GM19468 (cell line): Measurements from ENCODE around the gene DNAAF9.

Experiments used
- ATAC-seq: cut with Tn5 transposase; IDR thresholded peaks from one replicate; pipeline ENCODE4 v1.9.1; 2021; ENCODE audit warnings: mild to moderate bottlenecking, moderate library complexity, moderate number of reproducible peaks; ENCODE audit not compliant: unreplicated experiment; ENCODE audit errors: extremely low read depth

DNAAF9 gene

DNA sequence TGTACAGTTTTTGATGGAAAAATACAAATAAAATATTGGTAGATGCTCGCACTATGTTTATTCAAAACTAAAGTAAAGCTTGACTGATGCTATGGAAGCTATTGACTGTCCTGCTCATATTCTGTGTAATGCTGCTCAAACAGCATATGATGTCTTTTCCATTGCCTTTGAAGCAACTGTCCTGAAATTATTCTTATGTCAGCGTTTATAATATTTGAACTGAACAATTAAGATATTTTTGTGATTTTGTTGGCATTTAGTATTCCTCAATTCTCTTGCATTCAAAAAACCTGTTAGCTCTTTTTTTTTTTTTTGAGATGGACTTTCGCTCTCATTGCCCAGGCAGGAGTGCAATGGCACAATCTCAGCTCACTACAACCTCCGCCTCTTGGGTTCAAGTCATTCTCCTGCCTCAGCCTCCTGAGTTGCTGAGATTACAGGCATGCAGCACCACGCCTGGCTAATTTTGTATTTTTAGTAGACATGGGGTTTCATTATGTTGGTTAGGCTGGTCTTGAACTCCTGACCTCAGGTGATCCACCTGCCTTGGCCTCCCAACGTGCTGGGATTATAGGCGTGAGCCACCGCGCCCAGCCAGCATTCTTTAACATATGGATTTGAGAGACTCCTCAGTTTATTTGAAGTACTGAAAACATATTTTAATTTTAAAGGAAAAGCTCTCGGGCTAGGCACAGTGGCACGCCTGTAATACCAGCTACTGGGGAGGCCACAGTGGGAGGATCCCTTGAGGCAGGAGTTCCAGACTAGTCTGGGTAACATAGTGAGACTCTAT lies 5.3 kb upstream of the DNAAF9 start:
- no peak for ATAC-seq

DNA sequence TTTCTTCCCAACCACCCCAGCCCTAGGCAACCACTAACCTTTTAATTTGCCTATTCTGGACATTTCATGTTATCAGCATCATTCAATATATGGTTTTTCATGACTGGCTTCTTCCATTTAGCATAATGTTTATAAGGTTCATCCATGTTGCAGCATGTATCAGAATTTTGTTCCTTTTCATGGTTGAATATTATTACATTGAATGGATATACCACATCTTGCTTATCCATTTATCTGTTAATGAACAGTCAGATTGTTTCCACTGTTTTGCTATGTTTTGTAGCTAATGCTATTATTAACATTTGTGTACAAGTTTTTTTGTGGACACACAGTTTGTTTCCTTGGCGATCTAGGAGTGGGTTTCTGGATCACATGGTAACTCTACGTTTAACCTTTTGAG lies 3.0 kb upstream of the DNAAF9 start:
- no peak for ATAC-seq

DNA sequence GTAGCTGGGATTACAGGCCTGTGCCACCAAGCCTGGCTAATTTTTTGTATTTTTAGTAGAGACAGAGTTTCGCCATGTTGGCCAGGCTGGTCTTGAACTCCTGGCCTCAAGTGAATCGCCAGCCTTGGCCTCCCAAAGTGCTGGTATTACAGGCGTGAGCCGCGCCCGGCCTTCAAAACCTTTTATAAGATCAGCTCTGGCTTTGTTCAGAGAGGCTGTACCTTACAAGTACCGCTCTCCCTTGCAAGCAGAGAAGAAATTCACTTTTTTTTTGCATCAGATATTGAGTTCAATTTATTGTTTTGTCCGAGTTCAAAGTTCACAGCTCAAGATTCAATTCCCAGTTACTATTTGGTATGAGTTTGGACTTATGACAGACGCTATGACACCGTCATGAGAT lies 1.9 kb upstream of the DNAAF9 start:
- no peak for ATAC-seq

DNA sequence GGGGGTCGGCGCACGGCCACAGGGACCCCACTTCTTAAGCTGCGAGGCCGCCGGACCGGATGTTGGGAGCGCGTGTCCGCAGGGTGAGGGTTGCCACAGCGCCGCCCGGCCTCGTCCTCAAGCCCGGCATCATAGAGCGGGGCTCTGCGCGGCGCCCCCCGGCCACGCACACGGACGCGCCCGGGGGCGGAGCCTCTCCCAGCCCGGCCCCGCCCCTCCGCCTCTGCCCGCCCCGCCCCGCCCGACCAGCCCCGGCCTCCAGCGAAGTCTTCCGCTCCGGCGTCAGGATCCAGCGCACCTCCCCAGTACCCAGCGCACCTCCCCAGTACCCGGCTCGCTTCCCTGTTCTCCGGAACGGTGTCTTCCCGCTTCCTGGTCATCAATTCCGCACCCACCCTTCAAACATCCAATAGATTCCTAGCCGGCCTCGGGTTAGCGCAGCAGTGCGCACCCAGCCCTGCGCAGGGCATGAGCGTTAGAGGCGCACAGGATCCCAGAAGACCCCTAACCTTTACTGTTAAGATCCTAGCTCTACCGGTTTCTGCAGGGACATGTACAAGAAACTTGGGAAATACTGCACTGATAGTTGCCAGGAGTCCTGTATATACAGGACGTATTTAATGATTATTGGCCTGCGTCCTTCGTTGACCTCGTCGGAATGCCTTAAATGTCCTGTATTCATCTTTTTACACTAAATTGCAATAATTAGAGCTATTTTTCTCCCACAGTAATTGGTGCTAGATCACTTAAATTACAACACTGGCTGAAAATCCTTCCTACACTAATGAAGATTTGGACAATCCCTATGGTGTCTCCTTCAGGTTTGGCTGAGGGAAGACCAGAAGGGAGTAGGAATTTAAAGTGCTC lies 535 bp upstream of the DNAAF9 start:
- no peak for ATAC-seq

DNA sequence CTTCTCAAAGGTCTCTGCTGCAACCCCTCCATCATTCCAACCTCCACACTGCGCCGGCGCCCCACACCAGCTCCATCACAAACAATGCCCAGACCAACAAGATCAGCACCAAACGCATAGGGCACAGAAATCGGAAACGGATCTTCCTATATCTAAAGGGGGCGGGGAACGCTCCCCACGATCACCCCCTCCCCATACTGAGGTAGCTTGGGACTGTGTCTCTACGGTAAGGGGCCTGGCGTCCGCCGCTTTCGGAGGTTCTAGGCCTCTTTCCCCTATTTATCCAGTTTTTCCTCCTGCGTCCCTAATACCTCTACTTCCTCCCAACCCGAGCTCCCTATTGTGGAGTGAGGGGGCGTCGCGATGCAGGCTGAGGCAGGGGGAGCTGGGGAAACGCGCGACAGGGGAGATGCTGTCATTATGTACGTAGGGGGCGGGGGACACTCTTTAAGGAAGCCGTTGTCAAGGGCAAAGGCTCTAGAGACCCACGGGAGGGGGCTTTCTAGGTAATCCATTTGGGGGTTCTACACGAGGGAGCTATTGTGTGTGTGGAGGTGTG lies 909 bp downstream of the DNAAF9 start:
- ATAC-seq = no peak

DNA sequence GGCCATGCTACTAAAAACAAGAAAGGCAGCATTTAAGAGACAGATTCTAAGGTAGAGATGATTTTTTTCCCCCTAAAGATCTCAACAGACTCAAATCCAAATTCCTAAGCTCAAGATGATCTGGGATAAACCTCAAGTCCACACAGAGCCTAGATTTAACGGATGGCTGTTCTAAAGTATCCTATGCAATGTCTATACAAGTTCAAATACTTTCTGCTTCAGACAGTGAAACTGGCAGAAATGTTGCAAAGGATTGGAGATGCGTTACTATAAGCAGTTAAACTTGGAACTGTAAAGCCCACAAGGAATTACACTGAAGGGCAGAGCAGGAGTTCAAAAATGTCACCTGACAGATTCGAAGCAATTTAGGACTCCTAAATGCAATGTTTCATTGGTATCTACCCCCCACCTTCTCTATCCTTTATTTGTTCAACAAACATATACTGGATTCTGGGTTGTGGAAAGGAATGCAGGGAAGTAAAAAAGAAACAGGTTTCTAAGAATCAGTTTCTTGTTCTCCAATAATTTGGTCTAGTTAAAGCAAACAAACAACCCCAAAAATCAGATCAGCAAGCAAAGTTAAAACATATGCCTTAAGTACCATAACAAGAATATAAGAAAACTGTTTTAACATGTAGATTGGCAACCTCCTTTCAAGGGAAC lies 1.6 kb downstream of the DNAAF9 start:
- ATAC-seq = no peak

DNA sequence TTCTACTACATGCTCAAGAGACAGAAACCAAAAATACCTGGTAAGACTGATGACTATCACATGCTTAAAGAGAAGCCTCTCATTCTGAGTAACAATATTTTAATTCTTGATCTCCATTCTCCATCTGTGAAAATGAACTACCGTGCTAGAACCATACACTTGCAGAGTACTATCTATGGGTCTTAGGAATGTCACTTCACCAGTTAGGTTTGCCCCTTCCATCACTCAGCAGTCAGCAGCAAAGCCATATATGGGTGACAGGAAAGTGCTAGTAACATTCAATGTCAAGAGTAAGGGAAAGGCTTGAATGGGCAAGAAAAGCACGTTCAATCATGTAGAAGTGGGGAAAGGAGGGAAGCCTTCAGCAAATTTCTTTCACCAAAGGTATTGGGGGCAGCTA lies 2.3 kb downstream of the DNAAF9 start:
- ATAC-seq = no peak

DNA sequence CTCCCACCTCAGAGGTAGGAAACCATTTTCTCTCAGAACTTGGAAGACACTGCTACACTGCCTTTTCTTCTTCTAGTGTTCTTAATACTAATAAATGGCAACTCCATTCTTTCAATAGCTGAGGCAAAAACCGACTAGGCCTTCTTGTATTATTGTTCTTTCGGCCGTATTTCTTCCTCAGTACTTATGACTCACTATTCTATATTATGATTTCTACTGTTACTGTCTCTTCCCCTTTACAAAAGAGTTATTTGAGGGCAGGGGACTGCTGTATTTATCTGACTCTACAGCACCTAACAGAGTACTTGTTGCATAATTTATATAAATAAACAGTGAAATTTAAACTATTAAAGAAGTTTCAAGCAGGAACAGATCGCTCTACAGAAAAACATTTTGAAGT lies 3.1 kb downstream of the DNAAF9 start:
- no peak for ATAC-seq

DNA sequence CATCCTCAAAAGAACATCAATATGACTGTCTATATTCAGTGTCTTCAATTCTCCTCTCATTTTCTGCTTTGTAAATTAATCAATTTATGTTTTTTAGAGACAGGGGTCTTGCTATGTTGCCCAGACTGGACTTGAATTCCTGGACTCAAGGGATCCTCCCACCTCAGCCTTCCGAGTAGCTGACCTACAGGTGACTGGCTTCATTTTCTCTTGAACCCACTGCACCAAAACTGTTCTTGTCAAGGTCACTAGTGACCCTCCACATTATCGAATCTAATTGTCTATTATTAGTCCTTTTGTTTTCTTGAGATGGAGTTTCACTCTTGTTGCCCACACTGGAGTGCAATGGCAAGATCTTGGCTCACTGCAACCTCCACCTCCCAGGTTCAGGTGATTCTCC lies 3.7 kb downstream of the DNAAF9 start:
- no peak for ATAC-seq

DNA sequence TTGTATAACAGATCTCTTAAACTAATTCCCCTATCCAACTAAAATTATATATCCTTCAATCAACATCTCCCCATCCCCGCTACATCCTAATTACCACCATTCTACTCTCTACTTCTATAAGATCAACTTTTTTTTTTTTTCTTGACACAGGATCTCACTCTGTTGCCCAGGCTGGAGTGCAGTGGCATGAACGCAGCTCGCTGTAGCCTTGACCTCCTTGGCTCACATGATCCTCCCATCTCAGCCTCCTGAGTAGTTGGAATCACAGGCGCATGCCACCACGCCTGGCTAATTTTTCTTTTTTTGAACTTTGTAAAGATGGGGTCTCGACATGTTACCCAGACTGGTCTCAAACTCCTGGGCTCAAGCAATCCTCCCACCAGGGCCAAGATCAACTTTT lies 5.0 kb downstream of the DNAAF9 start:
- no peak for ATAC-seq

DNA sequence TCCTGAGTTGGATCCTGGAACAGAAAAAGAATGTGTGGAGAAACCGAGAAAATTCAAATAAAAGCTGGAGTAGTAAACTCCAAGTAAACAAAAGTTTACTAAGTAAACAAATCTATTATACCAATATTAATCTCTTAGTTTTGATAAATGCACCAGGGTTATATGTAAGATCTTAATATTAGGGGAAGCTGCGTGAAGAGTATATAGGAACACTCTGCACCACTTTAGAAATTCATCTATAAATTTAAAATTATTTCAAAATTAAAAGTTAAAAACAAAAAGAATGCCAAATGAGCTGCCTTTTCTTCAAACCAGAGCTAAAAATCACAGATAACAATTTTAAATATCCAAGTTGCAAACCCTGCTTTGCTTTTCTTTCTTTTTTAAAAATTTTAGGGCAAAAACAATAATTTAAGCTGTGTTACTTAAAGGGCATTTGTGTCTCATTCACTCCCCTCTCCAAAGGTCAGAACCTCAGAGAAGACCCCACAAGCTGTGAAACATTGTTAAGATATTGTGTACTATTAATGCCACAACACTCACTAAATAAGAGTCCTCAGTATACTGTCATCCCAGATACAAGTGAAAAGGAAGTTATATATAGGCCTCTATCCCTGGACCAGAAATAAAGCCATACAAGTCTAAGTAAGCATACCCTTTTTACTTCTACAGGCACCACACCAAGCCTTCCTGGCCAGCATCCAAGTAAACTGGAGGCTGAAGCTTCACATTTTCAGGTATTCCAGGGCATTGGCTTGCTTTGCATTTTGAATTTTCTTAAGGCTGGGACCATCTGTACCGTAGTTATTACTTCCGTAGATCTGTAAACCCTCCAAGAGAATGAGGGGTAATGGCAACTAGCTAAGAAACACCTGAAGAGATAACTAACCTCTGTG lies 7.0 kb downstream of the DNAAF9 start:
- ATAC-seq = no peak

DNA sequence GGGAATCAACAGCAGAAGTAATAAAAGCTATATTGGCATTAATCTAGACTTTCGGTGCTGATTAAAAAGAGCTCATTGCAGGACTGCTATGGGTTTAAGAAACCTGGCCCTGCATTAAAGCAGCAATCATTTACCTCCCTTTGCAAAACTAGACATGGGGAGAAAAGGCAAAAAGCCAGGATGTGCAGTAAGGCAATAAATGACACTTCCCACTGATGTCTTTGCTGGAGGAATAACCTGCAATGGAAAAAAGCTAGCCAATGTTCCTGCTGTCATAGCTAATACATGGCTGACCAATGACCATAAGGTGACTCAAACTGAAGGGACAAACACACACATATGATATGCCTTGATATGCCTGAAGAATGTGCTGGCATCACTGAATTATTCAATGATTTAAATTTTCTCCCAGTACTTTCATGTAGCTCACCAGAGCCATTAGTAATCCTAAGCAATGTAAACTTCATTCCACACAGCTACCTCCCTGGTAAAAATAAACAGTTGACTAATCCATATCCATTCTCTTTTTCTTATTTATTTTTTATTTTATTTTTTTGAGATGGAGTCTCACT lies 8.7 kb downstream of the DNAAF9 start:
- ATAC-seq = no peak

DNA sequence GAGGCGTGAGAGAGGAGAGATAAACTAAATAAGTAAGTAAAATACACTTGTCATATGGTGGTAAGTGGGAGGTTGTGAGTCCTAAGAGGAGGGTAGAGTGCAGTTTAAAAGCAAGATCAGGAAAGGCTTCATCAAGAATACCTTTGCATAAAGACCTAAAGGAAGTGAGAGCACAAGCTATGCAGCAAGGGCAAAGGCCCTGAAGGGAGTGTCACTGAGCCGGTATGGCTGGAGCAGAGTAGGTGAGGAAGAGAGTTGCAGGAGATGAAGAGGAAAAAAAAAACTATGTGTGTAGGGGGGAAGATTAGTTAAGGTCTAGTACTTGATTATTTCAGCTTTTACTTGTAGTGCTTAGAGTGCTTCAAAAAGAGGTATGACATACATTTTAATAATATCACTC lies 11.0 kb downstream of the DNAAF9 start:
- ATAC-seq = no peak

DNA sequence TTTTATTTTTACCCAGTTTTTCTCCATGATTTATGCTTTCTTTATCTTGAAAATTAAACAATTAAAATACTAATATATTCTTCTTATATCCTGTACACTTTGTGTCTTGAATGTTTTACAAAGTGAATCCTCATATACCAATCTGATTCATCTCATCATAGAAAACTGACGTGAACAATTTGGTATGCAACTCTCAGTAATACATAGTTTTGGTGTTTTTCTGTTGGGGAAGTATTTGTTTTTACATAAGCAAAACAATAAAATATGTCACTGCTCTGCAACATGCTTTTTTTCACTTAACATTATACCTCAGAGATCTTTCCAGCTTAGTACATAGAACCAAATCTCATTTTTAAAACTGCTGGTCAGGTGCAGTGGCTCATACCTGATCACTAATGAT lies 14.7 kb downstream of the DNAAF9 start:
- no peak for ATAC-seq

DNA sequence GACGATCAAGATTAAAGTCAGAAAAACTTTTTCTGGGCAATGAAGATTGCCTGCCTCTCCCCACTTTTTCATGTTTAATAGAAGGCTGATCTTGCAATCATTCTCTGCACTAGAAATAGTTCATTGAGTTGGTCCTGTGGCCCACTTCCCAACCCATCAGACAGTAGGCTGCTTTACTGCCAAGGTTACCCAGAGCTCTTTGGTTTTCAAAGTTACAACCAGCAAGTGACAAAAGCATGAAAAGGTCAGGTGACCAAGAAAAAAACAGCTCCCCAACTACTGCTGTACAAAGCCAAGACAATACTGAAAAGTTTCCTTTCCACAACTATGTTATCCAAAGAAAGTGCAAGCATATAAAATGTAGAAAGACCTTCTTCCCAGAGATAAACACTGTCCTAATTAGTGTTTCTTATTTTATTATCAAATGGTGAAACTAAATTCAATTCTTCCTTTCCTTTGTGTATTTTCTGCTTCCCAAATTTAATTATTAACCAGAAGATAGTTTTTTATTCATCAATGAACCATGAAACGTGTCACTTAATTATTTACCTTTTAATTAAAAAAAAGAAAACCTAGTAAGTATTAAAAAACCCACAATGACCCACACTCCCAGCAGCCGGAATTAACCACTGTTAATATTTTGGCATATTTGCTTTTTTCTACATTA lies 16.6 kb downstream of the DNAAF9 start:
- no peak for ATAC-seq

DNA sequence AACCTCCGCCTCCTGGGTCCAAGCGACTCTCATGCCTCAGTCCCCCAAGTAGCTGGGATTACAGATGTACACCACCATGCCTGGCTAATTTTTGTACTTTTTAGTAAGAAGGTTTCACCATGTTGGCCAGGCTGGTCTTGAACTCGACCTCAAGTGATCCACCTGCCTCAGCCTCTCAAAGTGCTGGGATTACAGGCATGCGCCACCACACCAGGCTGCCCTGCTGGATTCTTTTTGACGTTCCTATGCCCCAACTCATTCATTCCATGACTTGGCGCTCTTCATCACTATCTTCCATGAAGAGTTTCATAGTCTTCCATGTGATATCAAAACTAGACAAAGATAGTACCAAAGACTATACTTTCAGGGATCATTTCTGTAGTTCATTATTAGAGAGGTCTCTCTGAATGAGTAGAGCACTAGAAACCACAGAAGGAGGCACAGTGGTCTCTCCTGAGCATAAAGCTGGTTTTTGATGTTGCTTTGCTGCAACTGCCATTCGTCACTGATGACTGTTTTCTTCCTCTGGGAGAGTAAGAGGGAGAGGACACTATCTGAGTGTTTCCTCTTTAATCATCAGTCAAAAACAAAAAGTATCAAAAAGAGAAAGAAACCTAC lies 23.5 kb downstream of the DNAAF9 start:
- no peak for ATAC-seq

DNA sequence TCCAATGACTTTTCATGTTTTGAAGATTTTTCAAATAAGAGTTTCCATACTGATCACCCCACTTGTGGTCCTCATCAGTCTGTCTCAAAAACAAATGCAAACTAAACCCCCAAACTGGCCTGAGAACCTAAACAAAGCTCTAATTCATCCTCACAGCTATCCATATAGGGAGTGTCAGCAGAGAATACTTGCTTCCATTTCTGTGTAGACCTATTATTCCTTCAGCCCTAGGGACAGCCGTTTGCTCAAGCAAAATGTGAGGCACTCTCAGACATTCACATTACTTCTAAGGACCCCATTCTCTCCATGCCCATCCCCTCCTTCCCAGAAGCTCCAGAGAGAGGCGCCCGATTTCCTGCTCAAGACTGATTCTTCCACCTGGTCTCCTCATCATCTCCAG lies 24.6 kb downstream of the DNAAF9 start:
- no peak for ATAC-seq

DNA sequence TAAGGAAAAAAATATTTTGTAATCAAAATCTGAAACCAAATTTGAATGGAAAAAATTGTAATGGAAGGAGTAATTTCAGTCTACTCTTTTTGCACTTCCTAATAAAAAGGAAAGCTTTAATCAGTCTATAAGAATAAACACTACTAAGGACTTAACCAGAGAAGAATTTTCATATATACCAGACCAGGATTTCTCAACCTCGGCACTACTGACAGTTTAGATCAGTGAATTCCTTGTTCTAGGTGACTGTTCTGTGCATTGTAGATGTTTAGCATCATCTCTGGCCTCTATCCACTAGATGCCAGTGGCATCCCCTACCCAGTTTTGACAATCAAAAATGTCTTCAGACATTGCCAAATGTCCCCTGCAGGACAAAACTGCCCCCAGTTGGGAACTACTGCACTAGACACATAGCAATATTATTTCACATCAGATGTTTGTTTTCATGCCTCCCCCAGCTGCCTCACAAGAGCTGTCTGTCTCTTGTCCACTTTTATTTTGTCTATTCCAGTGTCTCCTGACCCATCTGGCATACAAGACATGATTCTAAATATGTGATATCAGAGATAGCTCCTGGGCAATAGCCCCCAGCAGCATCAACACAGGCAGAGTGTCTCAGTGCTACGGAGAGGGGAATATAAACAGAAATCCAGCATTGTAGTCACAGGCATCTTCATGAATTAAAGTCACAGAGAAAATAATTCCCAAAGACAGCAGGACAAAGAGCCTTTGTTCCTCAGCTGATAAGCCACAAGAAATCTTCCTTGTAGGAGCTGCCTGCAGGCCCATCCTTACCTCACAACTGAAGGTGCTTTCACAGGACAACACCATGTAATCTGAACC lies 27.0 kb downstream of the DNAAF9 start:
- ATAC-seq = no peak
